BE2C (cell line): ENCODE results near the gene ACOT6.
"Not testable (repeated sequence)": the region's sequence is repeated elsewhere in the genome, so short reads cannot be mapped to it uniquely, and the experiment has no call there.

Experiments
- DNase-seq: peaks from one replicate; pipeline ENCODE4 v3.0.0-alpha.2; 2020
- H3K27me3 ChIP-seq: fragments of 250-450 bp; sonication (Bioruptor Pico); 2 replicates; pipeline ENCODE4 v1.5.1; 2020; ENCODE audit warnings: mild to moderate bottlenecking
- H3K36me3 ChIP-seq: fragments of 250-450 bp; sonication (Bioruptor Pico); 2 replicates; pipeline ENCODE4 v1.5.1; 2020; ENCODE audit warnings: mild to moderate bottlenecking
- H3K4me1 ChIP-seq: fragments of 250-450 bp; sonication (Bioruptor Pico); 2 replicates; pipeline ENCODE4 v1.5.1; 2020
- H3K4me3 ChIP-seq: 2 replicates; pipeline ENCODE4 v1.5.1; 2011; ENCODE audit warnings: low read depth, low read length
- H3K9me3 ChIP-seq: fragments of 250-450 bp; sonication (Bioruptor Pico); 2 replicates; pipeline ENCODE4 v1.5.1; 2020
- CTCF ChIP-seq: IDR thresholded peaks from 2 replicates; pipeline ENCODE4 v1.5.1; 2012; ENCODE audit warnings: mild to moderate bottlenecking, low read depth, low read length

ACOT6 gene

GRCh38 chr14:73645248-73645610 is 32.9 kb downstream of the ACOT6 start:
- no peak for DNase-seq
- Histone ChIP-seq H3K27me3 (no peaks in the 10 kb centered on the region), H3K4me3 (peak overlapping the region; percentile 77), H3K9me3 (no peaks in the 10 kb centered on the region), H3K36me3 (no peaks in the 10 kb centered on the region), H3K4me1 (no peaks in the 10 kb centered on the region)
- TF ChIP-seq CTCF, result no peak

- H3K9me3 ChIP-seq, result no peaks in the 10 kb centered on the region
- no peak overlapping the region for H3K4me3 ChIP-seq
- no peaks in the 10 kb centered on the region for H3K27me3 ChIP-seq
- DNase-seq, result no peak
- TF ChIP-seq CTCF, result no peak
- H3K36me3 ChIP-seq, result no peaks in the 10 kb centered on the region
- peaks cover 3% of the 10 kb centered on the region; the same call in 1 of the 2 replicates for H3K4me1 ChIP-seq
Measured at GRCh38 chr14:73651005-73651404, 38.7 kb downstream of the ACOT6 start.

DNA sequence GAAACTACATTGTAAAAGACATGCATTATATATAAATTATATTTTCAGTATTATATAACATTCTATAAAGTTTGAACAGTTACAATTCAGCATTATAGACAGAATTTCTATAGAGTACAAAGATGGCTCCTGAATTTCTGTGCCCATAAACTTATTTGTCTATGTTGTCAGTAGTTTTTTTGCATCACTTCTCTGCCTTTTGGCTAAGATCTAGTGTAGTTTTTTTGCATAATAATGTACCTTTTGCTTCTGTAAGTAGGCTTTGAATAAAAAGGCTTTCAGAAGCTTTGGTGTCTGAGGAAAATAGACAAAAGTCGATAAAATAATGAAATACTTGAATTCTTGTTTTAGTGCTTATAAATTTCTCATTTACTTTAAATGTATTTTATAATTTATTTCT is 43.5 kb downstream of the ACOT6 start:
- H3K4me3 ChIP-seq, result no peak overlapping the region
- peaks cover 3% of the 10 kb centered on the region; the same call in 1 of the 2 replicates for H3K36me3 ChIP-seq
- no peaks in the 10 kb centered on the region for H3K9me3 ChIP-seq
- H3K27me3 ChIP-seq, result no peaks in the 10 kb centered on the region
- no peak for TF ChIP-seq CTCF
- peaks cover 3% of the 10 kb centered on the region; the same call in 1 of the 2 replicates for H3K4me1 ChIP-seq
- DNase-seq, result no peak

DNA sequence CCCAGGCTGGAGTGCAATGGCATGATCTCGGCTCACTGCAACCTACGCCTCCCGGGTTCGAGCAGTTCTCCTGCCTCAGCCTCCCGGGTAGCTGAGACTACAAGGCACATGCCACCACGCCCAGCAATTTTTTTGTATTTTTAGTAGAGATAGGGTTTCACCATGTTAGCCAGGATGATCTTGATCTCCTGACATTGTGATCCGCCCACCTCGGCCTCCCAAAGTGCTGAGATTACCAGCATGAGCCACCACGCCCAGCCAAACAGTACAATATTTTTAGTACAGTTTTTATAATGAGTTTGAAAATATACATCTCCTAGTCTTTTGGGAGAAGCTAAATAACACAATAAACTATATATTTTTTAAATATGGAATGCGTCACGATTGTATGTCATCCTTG is 46.9 kb downstream of the ACOT6 start:
- not testable (repeated sequence) for H3K4me3 ChIP-seq, H3K36me3 ChIP-seq, H3K27me3 ChIP-seq, H3K4me1 ChIP-seq, DNase-seq, H3K9me3 ChIP-seq

- no peak for DNase-seq
- Histone ChIP-seq H3K27me3 (no peaks in the 10 kb centered on the region), H3K36me3 (peaks cover 3% of the 10 kb centered on the region; the same call in 1 of the 2 replicates), H3K9me3 (no peaks in the 10 kb centered on the region), H3K4me3 (no peak overlapping the region), H3K4me1 (no peaks in the 10 kb centered on the region)
- TF ChIP-seq CTCF, result no peak
Measured at GRCh38 chr14:73660511-73660910, 48.2 kb downstream of the ACOT6 start.

GRCh38 chr14:73661872-73662271 is 49.6 kb downstream of the ACOT6 start:
- H3K4me3 ChIP-seq, result no peak overlapping the region
- no peaks in the 10 kb centered on the region for H3K4me1 ChIP-seq
- no peak for TF ChIP-seq CTCF
- H3K36me3 ChIP-seq, result peaks cover 3% of the 10 kb centered on the region; the same call in 1 of the 2 replicates
- H3K27me3 ChIP-seq, result no peaks in the 10 kb centered on the region
- no peak for DNase-seq
- H3K9me3 ChIP-seq, result no peaks in the 10 kb centered on the region

GRCh38 chr14:73662487-73662943 is 50.2 kb downstream of the ACOT6 start:
- no peaks in the 10 kb centered on the region for H3K4me1 ChIP-seq
- H3K4me3 ChIP-seq, result no peak overlapping the region
- no peaks in the 10 kb centered on the region for H3K27me3 ChIP-seq
- peak; percentile 30 for DNase-seq
- peak; percentile 45 for TF ChIP-seq CTCF
- H3K36me3 ChIP-seq, result peaks cover 3% of the 10 kb centered on the region; the same call in 1 of the 2 replicates
- no peaks in the 10 kb centered on the region for H3K9me3 ChIP-seq
